Chondrocyte (in vitro differentiated cells): ENCODE results near the gene ZNF653. TPM values are rescaled to one million over a fixed set of nuclear protein-coding genes. Genes with fewer than 3 reads are reported as not detected.
A peak's percentile ranks its signal among the peaks of the same experiment; 100 is the strongest.

ENCODE experiments used
- DNase-seq: peaks from one replicate; pipeline ENCODE4 v3.0.0; 2021; ENCODE audit warnings: mixed read lengths, low spot score
- H3K27ac Mint-ChIP-seq: one replicate; pipeline ENCODE4 v1.8.0; 2021; ENCODE audit warnings: mild to moderate bottlenecking, moderate library complexity, mixed read lengths; ENCODE audit not compliant: unreplicated experiment
- H3K27me3 Mint-ChIP-seq: 2 replicates; pipeline ENCODE4 v1.8.0; 2021; ENCODE audit warnings: low read depth, mixed read lengths
- H3K36me3 Mint-ChIP-seq: 2 replicates; pipeline ENCODE4 v1.8.0; 2021; ENCODE audit warnings: low read depth, mixed read lengths
- H3K4me1 Mint-ChIP-seq: 2 replicates; pipeline ENCODE4 v1.8.0; 2021; ENCODE audit warnings: low read depth, mild to moderate bottlenecking, mixed read lengths
- H3K4me3 Mint-ChIP-seq: one replicate; pipeline ENCODE4 v1.8.0; 2021; ENCODE audit warnings: mild to moderate bottlenecking, moderate library complexity, mixed read lengths; ENCODE audit not compliant: unreplicated experiment
- H3K9me3 Mint-ChIP-seq: 2 replicates; pipeline ENCODE4 v1.8.0; 2021; ENCODE audit warnings: low read depth, mixed read lengths
- CTCF ChIP-seq: fragments of 200-600 bp; sonication (generic); IDR thresholded peaks from 2 replicates; pipeline ENCODE4 v1.5.0; 2021; ENCODE audit warnings: antibody characterized with exemption, mild to moderate bottlenecking, moderate library complexity
- total RNA-seq: library from RNA; stranded (reverse); gene quantifications from 3 replicates; pipeline ENCODE4 v1.2.1, GENCODE V29; 2021

The ZNF653 gene
- total RNA-seq, 1 donor from 2014 or later, result 8.2 TPM

DNA sequence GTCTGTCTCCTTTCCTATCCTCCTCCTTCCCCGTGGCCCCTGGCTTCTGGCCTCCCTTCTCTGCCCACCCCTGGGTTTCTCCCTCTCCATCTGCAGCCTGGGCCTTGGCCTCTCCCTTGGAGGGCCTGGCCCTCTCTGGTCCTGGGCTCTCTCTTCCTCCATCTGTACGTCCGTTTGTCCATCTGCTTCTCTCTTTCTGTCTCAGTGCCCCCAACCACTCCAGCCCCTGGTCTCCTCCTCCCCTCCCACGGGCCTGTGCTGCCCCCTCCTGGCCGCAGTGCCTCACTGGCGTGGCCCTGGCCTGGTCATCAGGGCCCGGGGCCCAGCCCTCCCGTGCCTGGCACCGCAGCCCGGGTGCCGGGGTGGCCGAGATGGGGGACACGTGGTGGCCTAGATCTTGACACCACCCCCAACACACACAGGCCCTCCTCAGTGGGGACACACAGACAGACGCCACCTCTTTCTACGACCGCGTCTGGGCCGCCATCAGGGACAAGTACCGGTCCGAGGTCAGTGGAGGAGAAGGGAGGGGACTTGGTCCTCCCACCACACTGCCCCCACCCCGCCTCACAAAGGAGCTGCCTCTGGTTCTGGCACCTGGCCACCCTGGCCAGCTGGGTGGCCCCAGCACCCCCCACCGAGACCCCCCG is 58.9 kb downstream of the ZNF653 start:
- peaks cover 14% of the 10 kb centered on the region for H3K36me3 Mint-ChIP-seq

GRCh38 chr19:11446271-11446651 is 59.4 kb downstream of the ZNF653 start:
- no peak overlapping the region for H3K27ac Mint-ChIP-seq
- no peaks in the 10 kb centered on the region for H3K4me1 Mint-ChIP-seq
- DNase-seq, result no peak
- no peaks in the 10 kb centered on the region for H3K9me3 Mint-ChIP-seq
- peaks cover 16% of the 10 kb centered on the region for H3K36me3 Mint-ChIP-seq
- H3K27me3 Mint-ChIP-seq, result no peaks in the 10 kb centered on the region
- TF ChIP-seq CTCF, result no peak
- no peak overlapping the region for H3K4me3 Mint-ChIP-seq

More for the DNA sequence above, 58.9 kb downstream of the ZNF653 start:
- TF ChIP-seq CTCF, result peak; percentile 84
- no peak for DNase-seq
- Mint-ChIP-seq H3K4me1 (no peaks in the 10 kb centered on the region), H3K4me3 (no peak overlapping the region), H3K27me3 (no peaks in the 10 kb centered on the region), H3K9me3 (no peaks in the 10 kb centered on the region), H3K27ac (no peak overlapping the region)

GRCh38 chr19:11445141-11445540 is 60.5 kb downstream of the ZNF653 start:
- H3K4me3 Mint-ChIP-seq, result no peak overlapping the region
- no peaks in the 10 kb centered on the region for H3K9me3 Mint-ChIP-seq
- no peak for DNase-seq
- no peaks in the 10 kb centered on the region for H3K27me3 Mint-ChIP-seq
- H3K36me3 Mint-ChIP-seq, result peaks cover 17% of the 10 kb centered on the region
- no peak for TF ChIP-seq CTCF
- peaks cover 3% of the 10 kb centered on the region for H3K4me1 Mint-ChIP-seq
- H3K27ac Mint-ChIP-seq, result no peak overlapping the region

DNA sequence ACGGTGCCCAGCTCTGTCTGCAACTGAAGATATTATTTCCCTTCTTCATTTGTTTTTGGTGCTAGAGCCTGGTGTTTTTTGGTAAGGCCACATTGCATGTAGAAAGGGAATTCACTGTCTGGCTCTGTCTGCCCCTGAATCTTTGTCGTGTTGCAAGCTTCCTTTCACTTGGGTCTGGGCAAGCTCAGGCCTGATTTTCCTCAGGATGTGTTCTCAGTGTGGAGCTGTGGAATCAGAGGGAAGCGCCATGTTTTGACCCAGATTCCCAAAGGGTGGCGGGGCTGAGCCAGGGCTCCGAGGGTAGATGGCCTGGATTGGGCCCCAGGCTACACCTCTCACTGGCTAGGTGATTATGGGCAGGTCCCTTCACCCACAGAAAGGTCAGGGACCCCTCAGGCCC is 61.6 kb downstream of the ZNF653 start:
- no peak for TF ChIP-seq CTCF
- DNase-seq, result no peak
- Mint-ChIP-seq H3K9me3 (no peaks in the 10 kb centered on the region), H3K36me3 (peaks cover 15% of the 10 kb centered on the region), H3K27ac (no peak overlapping the region), H3K4me3 (no peak overlapping the region), H3K4me1 (peaks cover 3% of the 10 kb centered on the region), H3K27me3 (no peaks in the 10 kb centered on the region)

GRCh38 chr19:11437955-11438354 is 67.7 kb downstream of the ZNF653 start:
- no peak for TF ChIP-seq CTCF
- Mint-ChIP-seq H3K4me1 (peaks cover 24% of the 10 kb centered on the region), H3K27me3 (no peaks in the 10 kb centered on the region), H3K9me3 (no peaks in the 10 kb centered on the region), H3K36me3 (peaks cover 12% of the 10 kb centered on the region), H3K27ac (no peak overlapping the region), H3K4me3 (peak overlapping the region; percentile 31)
- no peak for DNase-seq
